Measurements from ENCODE around the gene TECPR1. TPM values are rescaled to one million over a fixed set of nuclear protein-coding genes. Genes with fewer than 3 reads are reported as not detected.

Gene TECPR1
- total and polyA plus RNA-seq, 2 experiments from 2014 or later, result 4.6 to 24.4 TPM

- H3K4me3 ChIP-seq, result no peak overlapping the region
- H3K9me3 Mint-ChIP-seq, result no peaks in the 10 kb centered on the region
- DNase-seq (ENCODE audit: low spot score) (peak; percentile 49), ATAC-seq (peak; percentile 31; the same call in 2 of the 3 replicates)
- H3K4me1 ChIP-seq (ENCODE audit: insufficient read depth), result peaks cover 22% of the 10 kb centered on the region
- 0 out of 2 replicates have a peak, but pooled peaks cover 4% of the 10 kb centered on the region for H3K79me2 ChIP-seq (replicated peaks; ENCODE audit: insufficient read depth)
- peaks cover 7% of the 10 kb centered on the region; the same call in 1 of the 2 replicates for H4K20me1 ChIP-seq (replicated peaks; ENCODE audit: insufficient read depth)
- H2AFZ ChIP-seq, result no peak overlapping the region
- H3K4me1 Mint-ChIP-seq, result peaks cover 29% of the 10 kb centered on the region
- H3K27ac Mint-ChIP-seq, result no peak overlapping the region
- no peaks in the 10 kb centered on the region for H3K36me3 ChIP-seq (ENCODE audit: insufficient read depth)
- TF ChIP-seq ZNF114 (CRISPR knock-in tag; IDR thresholded peaks at IDR 0.05) (no peak), REST (IDR thresholded peaks at IDR 0.05; ENCODE audit: unreplicated experiment) (no peak), ETS1 (IDR thresholded peaks at IDR 0.05) (no peak), ZNF462 (CRISPR knock-in tag; IDR thresholded peaks at IDR 0.05) (no peak), STAT1 (IDR thresholded peaks at IDR 0.05; ENCODE audit: unreplicated experiment) (no peak), NANOG (IDR thresholded peaks at IDR 0.05; ENCODE audit: borderline replicate concordance) (no peak), EZH2phosphoT487 (IDR thresholded peaks at IDR 0.05; ENCODE audit: unreplicated experiment) (no peak), ZNF331 (CRISPR knock-in tag; IDR thresholded peaks at IDR 0.05; ENCODE audit: low read depth) (no peak), CREB1 (CRISPR knock-in tag; IDR thresholded peaks at IDR 0.05; ENCODE audit: low read depth) (no peak)
- H3F3A ChIP-seq (replicated peaks; ENCODE audit: low read depth), result 0 out of 2 replicates have a peak, but pooled peaks cover 4% of the 10 kb centered on the region
- H3K27ac ChIP-seq (ENCODE audit: low read depth), result peak overlapping the region; percentile 82
- H3K27me3 ChIP-seq (ENCODE audit: insufficient read depth), result no peaks in the 10 kb centered on the region
- H3K36me3 Mint-ChIP-seq (ENCODE audit: low read depth), result peaks cover 7% of the 10 kb centered on the region; the same call in 2 of the 3 replicates
- no peaks in the 10 kb centered on the region for H3K9me2 ChIP-seq (ENCODE audit: insufficient read depth)
- 0 out of 2 replicates have a peak overlapping the region, but pooled peaks have one; percentile 3 for H3K4me2 ChIP-seq
- no peak overlapping the region for H3K4me3 Mint-ChIP-seq
- H3K27me3 Mint-ChIP-seq (ENCODE audit: insufficient read depth, low read depth, poor library complexity), result peaks cover 6% of the 10 kb centered on the region
Observed at GRCh38 chr7:98178762-98179490, 73.1 kb downstream of the TECPR1 start.

All from GM23338 (cell line).